Mammary epithelial cell (primary cell): ENCODE measurements around the gene ZIC2.

Experiments
- CTCF ChIP-seq, 2 donors: IDR thresholded peaks in 1 of 2; conservative IDR thresholded peaks in 1 of 2; 2 replicates each; pipeline ENCODE4 v1.5.1; 2011 to 2012; ENCODE audit warnings: inconsistent platforms in 2 of 2, low read length in 2 of 2, mild to moderate bottlenecking in 2 of 2, control low read depth in 1 of 2, low read depth in 1 of 2; ENCODE audit not compliant: insufficient read depth in 1 of 2; ENCODE audit errors: extremely low read depth in 1 of 2
- EZH2 ChIP-seq: IDR thresholded peaks from 2 replicates; pipeline ENCODE4 v1.6.1; 2012; ENCODE audit warnings: low read length, inconsistent platforms, borderline replicate concordance

GRCh38 chr13:99985241-99985874, 3.8 kb downstream of the ZIC2 start:
- no peak for TF ChIP-seq CTCF (conservative IDR thresholded peaks at IDR 0.05 in 1 of 2, IDR thresholded peaks at IDR 0.05 in 1 of 2; ENCODE audit: extremely low read depth in 1 of 2, insufficient read depth in 1 of 2, low read depth in 1 of 2, low read length in 2 of 2)
- no peak for TF ChIP-seq EZH2
